ENCODE data around the gene ASPDH. TPM values are rescaled to one million over a fixed set of nuclear protein-coding genes. Genes with fewer than 3 reads are reported as not detected.

The ASPDH gene
- total RNA-seq, 1 donor from 2014 or later: not detected

- Histone ChIP-seq H2AFZ (ENCODE audit: low read depth, low read length) (no peak overlapping the region), H3K9me3 (ENCODE audit: insufficient read depth, low read depth, low read length) (no peaks in the 10 kb centered on the region), H3K79me2 (ENCODE audit: insufficient read depth, low read length) (no peaks in the 10 kb centered on the region), H3K27ac (ENCODE audit: low read depth, low read length) (no peak overlapping the region), H4K20me1 (ENCODE audit: insufficient read depth, low read length) (peaks cover 13% of the 10 kb centered on the region), H3K4me3 (ENCODE audit: insufficient read depth, low read depth, low read length) (no peak overlapping the region), H3K9ac (ENCODE audit: low read length) (no peak overlapping the region), H3K27me3 (ENCODE audit: insufficient read depth, low read length) (peaks cover 9% of the 10 kb centered on the region), H3K36me3 (ENCODE audit: insufficient read depth, low read length) (no peaks in the 10 kb centered on the region), H3K4me2 (ENCODE audit: low read length) (no peak overlapping the region), H3K4me1 (ENCODE audit: insufficient read depth, low read length) (no peaks in the 10 kb centered on the region)
- H3K4me1 Mint-ChIP-seq (ENCODE audit: low read depth, unreplicated experiment): no peaks in the 10 kb centered on the region
- no peaks in the 10 kb centered on the region for H3K36me3 Mint-ChIP-seq (ENCODE audit: low read depth, unreplicated experiment)
- TF ChIP-seq EZH2 (IDR thresholded peaks at IDR 0.05; ENCODE audit: insufficient read depth, low read length) (no peak), CTCF (IDR thresholded peaks at IDR 0.05; ENCODE audit: insufficient read depth, low read depth, low read length) (no peak)
- H3K4me3 Mint-ChIP-seq (ENCODE audit: unreplicated experiment): no peak overlapping the region
- DNase-seq (ENCODE audit: low read depth) (no peak), FAIRE-seq (no peak)
- no peaks in the 10 kb centered on the region for H3K27me3 Mint-ChIP-seq (ENCODE audit: low read depth, unreplicated experiment)
- H3K27ac Mint-ChIP-seq (ENCODE audit: unreplicated experiment): no peak overlapping the region
- peaks cover 40% of the 10 kb centered on the region for H3K9me3 Mint-ChIP-seq (ENCODE audit: unreplicated experiment)
Measured at GRCh38 chr19:50489461-50490011, 24.2 kb downstream of the ASPDH start.

GRCh38 chr19:50488389-50489194, 25.1 kb downstream of the ASPDH start:
- Histone ChIP-seq H3K27me3 (ENCODE audit: insufficient read depth, low read length) (peaks cover 9% of the 10 kb centered on the region), H3K4me3 (ENCODE audit: insufficient read depth, low read depth, low read length) (no peak overlapping the region), H3K79me2 (ENCODE audit: insufficient read depth, low read length) (no peaks in the 10 kb centered on the region), H3K4me2 (ENCODE audit: low read length) (no peak overlapping the region), H3K36me3 (ENCODE audit: insufficient read depth, low read length) (no peaks in the 10 kb centered on the region), H2AFZ (ENCODE audit: low read depth, low read length) (no peak overlapping the region), H4K20me1 (ENCODE audit: insufficient read depth, low read length) (peaks cover 13% of the 10 kb centered on the region), H3K4me1 (ENCODE audit: insufficient read depth, low read length) (no peaks in the 10 kb centered on the region), H3K27ac (ENCODE audit: low read depth, low read length) (no peak overlapping the region), H3K9me3 (ENCODE audit: insufficient read depth, low read depth, low read length) (no peaks in the 10 kb centered on the region), H3K9ac (ENCODE audit: low read length) (no peak overlapping the region)
- no peak for TF ChIP-seq EZH2 (IDR thresholded peaks at IDR 0.05; ENCODE audit: insufficient read depth, low read length)
- no peak for TF ChIP-seq CTCF (IDR thresholded peaks at IDR 0.05; ENCODE audit: insufficient read depth, low read depth, low read length)
- DNase-seq (ENCODE audit: low read depth): no peak
- Mint-ChIP-seq H3K27ac (ENCODE audit: unreplicated experiment) (no peak overlapping the region), H3K27me3 (ENCODE audit: low read depth, unreplicated experiment) (no peaks in the 10 kb centered on the region), H3K36me3 (ENCODE audit: low read depth, unreplicated experiment) (no peaks in the 10 kb centered on the region), H3K4me1 (ENCODE audit: low read depth, unreplicated experiment) (no peaks in the 10 kb centered on the region), H3K4me3 (ENCODE audit: unreplicated experiment) (no peak overlapping the region), H3K9me3 (ENCODE audit: unreplicated experiment) (peaks cover 36% of the 10 kb centered on the region)
- FAIRE-seq: no peak

Measured in astrocyte (in vitro differentiated cells and primary cell).